Uterus (tissue), 2 donors: Measurements from ENCODE around the gene UBL3.

Experiments
- CTCF ChIP-seq, 4 experiments: fragments of 200-600 bp in 2 of 4; fragments of 450-650 bp in 2 of 4; sonication (generic) in 2 of 4; IDR thresholded peaks; one replicate each; pipeline ENCODE4 v1.5.1; 2016 to 2019; ENCODE audit warnings: antibody characterized with exemption in 4 of 4, mild to moderate bottlenecking in 2 of 4, moderate library complexity in 1 of 4
- POLR2A ChIP-seq, 2 donors: fragments of 450-650 bp; IDR thresholded peaks; one replicate each; pipeline ENCODE4 v1.6.1; 2016; ENCODE audit warnings: antibody characterized with exemption in 2 of 2, mild to moderate bottlenecking in 1 of 2, moderate library complexity in 1 of 2

GRCh38 chr13:29752175-29752574 lies 98.2 kb downstream of the UBL3 start:
- TF ChIP-seq CTCF (IDR thresholded peaks at IDR 0.05) (no peak), POLR2A (IDR thresholded peaks at IDR 0.05) (no peak)
